ENCODE results near the gene CDO1. TPM values are rescaled to one million over a fixed set of nuclear protein-coding genes. Genes with fewer than 3 reads are reported as not detected.

Gene CDO1
- total RNA-seq, 6 experiments from 2014 or later: 0.12 to 0.26 (median 0.18) TPM; not detected in 2

DNA sequence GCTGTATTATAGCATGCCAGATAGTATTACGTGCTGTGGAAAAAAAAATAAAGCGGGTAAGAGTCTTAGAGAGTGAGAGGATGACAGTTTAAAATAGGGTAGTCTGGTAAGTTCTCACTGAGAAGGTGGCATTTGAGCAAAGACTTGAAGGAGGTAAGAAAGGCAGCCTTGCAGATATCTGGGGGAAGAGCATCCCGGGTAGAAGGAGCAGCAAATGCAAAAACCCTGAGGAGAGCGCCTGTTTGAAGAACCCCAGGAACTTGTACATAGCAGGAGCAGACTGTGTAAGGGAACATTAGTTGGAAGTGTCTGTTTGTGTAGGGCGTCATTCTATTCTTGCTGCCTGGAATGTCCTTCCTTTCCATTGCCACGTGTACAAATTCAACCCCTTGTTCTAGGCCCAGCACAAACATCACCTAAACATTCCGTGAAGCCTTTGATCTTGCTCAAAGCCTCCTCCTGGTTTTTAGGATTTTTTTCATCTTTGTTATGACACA is 27.9 kb upstream of the CDO1 start:
- TF ChIP-seq CTCF (IDR thresholded peaks at IDR 0.05): no peak
- no peak overlapping the region for H3K4me3 Mint-ChIP-seq
- H3K4me1 Mint-ChIP-seq (ENCODE audit: low read depth): peaks cover 40% of the 10 kb centered on the region
- H3K27me3 Mint-ChIP-seq (ENCODE audit: insufficient read depth): peaks cover 2% of the 10 kb centered on the region
- no peaks in the 10 kb centered on the region for H3K9me3 Mint-ChIP-seq
- H3K27ac Mint-ChIP-seq: no peak overlapping the region
- no peak for DNase-seq
- peaks cover 12% of the 10 kb centered on the region for H3K36me3 Mint-ChIP-seq (ENCODE audit: low read depth)

DNA sequence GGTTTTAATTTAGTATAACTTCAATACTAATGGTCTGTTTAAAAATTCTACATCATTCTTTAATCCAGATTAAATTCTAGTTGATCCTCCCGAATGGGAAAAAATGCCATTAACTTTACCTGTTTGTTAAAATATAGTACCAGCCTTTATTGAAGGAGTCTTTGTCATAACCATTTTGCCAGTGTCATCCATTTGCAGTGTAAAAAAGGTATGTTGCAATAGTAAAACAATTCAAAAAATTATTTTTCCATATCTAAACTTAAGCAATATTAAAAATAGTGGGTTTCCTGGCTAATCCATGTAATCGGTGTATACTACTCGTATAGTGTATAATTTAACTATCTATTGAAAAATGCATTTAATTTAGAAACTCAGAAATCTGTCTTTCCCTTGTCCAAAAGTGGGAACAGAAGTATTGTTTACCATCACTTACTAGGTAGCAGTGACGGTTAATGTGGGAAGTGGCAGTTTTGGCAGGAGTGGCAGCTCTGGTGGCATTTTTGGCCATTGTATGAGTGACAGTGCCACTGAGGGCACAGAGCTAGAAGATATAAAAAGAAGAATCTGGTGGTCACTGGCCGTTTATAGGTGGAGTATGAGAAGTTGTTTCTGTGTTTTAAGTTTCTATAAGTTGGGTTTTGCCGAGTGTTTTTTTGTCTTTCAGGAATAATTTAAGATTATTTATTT is 27.1 kb upstream of the CDO1 start:
- Mint-ChIP-seq H3K27me3 (ENCODE audit: insufficient read depth) (peaks cover 2% of the 10 kb centered on the region), H3K9me3 (no peaks in the 10 kb centered on the region), H3K27ac (no peak overlapping the region), H3K4me1 (ENCODE audit: low read depth) (peaks cover 42% of the 10 kb centered on the region), H3K4me3 (peak overlapping the region; percentile 92), H3K36me3 (ENCODE audit: low read depth) (peaks cover 18% of the 10 kb centered on the region)
- no peak for TF ChIP-seq CTCF (IDR thresholded peaks at IDR 0.05)
- DNase-seq: no peak

GRCh38 chr5:115842952-115843351 is 26.5 kb upstream of the CDO1 start:
- peak overlapping the region; percentile 92; the same call in 1 of the 2 replicates for H3K27ac Mint-ChIP-seq
- no peak for DNase-seq
- peaks cover 2% of the 10 kb centered on the region for H3K27me3 Mint-ChIP-seq (ENCODE audit: insufficient read depth)
- H3K9me3 Mint-ChIP-seq: no peaks in the 10 kb centered on the region
- peaks cover 49% of the 10 kb centered on the region for H3K4me1 Mint-ChIP-seq (ENCODE audit: low read depth)
- peaks cover 18% of the 10 kb centered on the region for H3K36me3 Mint-ChIP-seq (ENCODE audit: low read depth)
- TF ChIP-seq CTCF (IDR thresholded peaks at IDR 0.05): no peak
- H3K4me3 Mint-ChIP-seq: peak overlapping the region; percentile 92

- Mint-ChIP-seq H3K27ac (peak overlapping the region; percentile 100), H3K4me1 (ENCODE audit: low read depth) (peaks cover 54% of the 10 kb centered on the region), H3K36me3 (ENCODE audit: low read depth) (peaks cover 18% of the 10 kb centered on the region), H3K4me3 (peak overlapping the region; percentile 92), H3K27me3 (ENCODE audit: insufficient read depth) (peaks cover 2% of the 10 kb centered on the region), H3K9me3 (no peaks in the 10 kb centered on the region)
- DNase-seq: peak; percentile 42
- peak; percentile 61 for TF ChIP-seq CTCF (IDR thresholded peaks at IDR 0.05)
Observed at GRCh38 chr5:115842089-115842935, 25.9 kb upstream of the CDO1 start.

DNA sequence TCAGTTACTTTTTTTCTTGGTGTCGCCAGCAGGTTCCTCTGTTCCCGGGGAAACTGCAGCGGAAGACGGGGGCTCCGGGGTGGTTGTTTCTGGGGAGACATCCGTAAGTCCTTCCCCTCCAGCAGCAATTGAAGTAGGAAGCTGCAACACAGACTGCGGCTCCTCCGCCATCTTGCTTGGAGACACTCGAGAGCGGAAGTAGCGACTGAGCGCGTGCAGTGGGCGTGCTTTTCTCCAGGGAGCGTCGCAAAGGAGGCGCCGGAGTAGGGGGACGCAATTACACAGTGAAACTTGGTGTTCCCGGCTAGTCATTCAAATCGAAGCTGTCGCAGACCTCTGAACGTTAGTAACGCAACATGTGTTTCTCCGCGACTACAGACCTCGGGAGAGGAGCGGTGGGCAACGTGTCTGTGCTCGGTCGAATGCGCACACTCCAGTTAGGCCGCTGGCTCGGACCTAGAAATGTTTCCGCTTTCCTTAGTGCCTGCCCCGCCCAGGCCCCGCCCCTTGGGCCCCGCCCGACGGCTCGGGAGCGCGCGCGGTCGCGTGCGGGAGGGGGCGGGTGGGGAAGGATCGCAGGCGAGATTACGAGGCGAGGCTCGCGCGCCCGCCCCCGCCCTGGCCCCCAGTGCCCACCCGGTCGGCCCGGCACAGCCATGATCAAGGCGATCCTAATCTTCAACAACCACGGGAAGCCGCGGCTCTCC is 25.1 kb upstream of the CDO1 start, which contains the start of the genes AP3S1 and ATG12:
AP3S1 (plus strand) TSS at position 554 of the 707 bp plus-strand sequence; CDS start at position 657, 103 bp downstream.
ATG12 (minus strand) TSS at position 184 of the 707 bp plus-strand sequence; CDS start at position 171, 13 bp downstream.
- Mint-ChIP-seq H3K36me3 (ENCODE audit: low read depth) (peaks cover 18% of the 10 kb centered on the region), H3K4me1 (ENCODE audit: low read depth) (peaks cover 59% of the 10 kb centered on the region), H3K27ac (peak within 1 kb of the TSS; percentile 100), H3K4me3 (peak within 1 kb of the TSS; percentile 92), H3K27me3 (ENCODE audit: insufficient read depth) (peaks cover 2% of the 10 kb centered on the region), H3K9me3 (no peaks in the 10 kb centered on the region)
- no peak for TF ChIP-seq CTCF (IDR thresholded peaks at IDR 0.05)
- DNase-seq: peak; percentile 91
